C4-2B (cell line): Measurements from ENCODE around the gene CALD1.

ENCODE experiments used
- CTCF ChIP-seq: fragments of 450-650 bp; conservative IDR thresholded peaks from 2 replicates; pipeline ENCODE4 v1.5.1; 2017; ENCODE audit warnings: mild to moderate bottlenecking
- ZFX ChIP-seq: fragments of 450-650 bp; IDR thresholded peaks from 2 replicates; pipeline ENCODE4 v1.6.1; 2017

GRCh38 chr7:134919240-134919641 is 139.8 kb downstream of the CALD1 start:
- no peak for TF ChIP-seq CTCF
- TF ChIP-seq ZFX = no peak
